IMR-90 (cell line): ENCODE data around the gene RIPOR2. TPM values are rescaled to one million over a fixed set of nuclear protein-coding genes. Genes with fewer than 3 reads are reported as not detected.

ENCODE experiments used
- ATAC-seq: fragments of 200-7000 bp; cut with Tn5 transposase; 2 replicates; pipeline ENCODE4 v1.9.1; 2020; ENCODE audit warnings: low read depth, mild to moderate bottlenecking, moderate library complexity
- BruUV-seq: library from RNA; stranded (reverse); fragments of 400-500 nt; replicated peaks from 2 replicates; lab custom pipeline; 2021; lab: Mats Ljungman, UMichigan
- CTCF ChIA-PET: fragments of 300-600 bp; formaldehyde crosslinking; extraction: SDS; loops from one replicate; lab custom pipeline; 2021; ENCODE audit warnings: antibody characterized with exemption; lab: Yijun Ruan, JAX
- POLR2A ChIA-PET: fragments of 300-600 bp; sonication (Branson Sonifier 250); formaldehyde crosslinking; loops from one replicate; lab custom pipeline; 2022; ENCODE audit warnings: antibody characterized with exemption; ENCODE audit not compliant: unreplicated experiment; lab: Charles Lee
- DNase-seq: peaks from one replicate; pipeline ENCODE4 v3.0.0; 2013
- H2AFZ ChIP-seq: replicated peaks from 2 replicates; pipeline ENCODE3; 2013; ENCODE audit warnings: low read length, mild to moderate bottlenecking; ENCODE audit not compliant: poor library complexity
- H2AK5ac ChIP-seq: 2 replicates; pipeline ENCODE4 v1.6.1; 2013; ENCODE audit warnings: low read depth, low read length, inconsistent platforms
- H2AK9ac ChIP-seq: replicated peaks from 2 replicates; pipeline ENCODE3; 2013; ENCODE audit warnings: mild to moderate bottlenecking, low read depth, low read length, moderate library complexity; ENCODE audit not compliant: poor library complexity
- H2BK120ac ChIP-seq: 2 replicates; pipeline ENCODE4 v1.6.1; 2013; ENCODE audit warnings: low read depth, low read length, inconsistent platforms
- H2BK15ac ChIP-seq: 3 replicates; pipeline ENCODE4 v1.6.1; 2013; ENCODE audit warnings: low read depth, low read length, inconsistent platforms
- H2BK20ac ChIP-seq: 2 replicates; pipeline ENCODE4 v1.6.1; 2013; ENCODE audit warnings: low read depth, mild to moderate bottlenecking, inconsistent platforms, low read length, moderate library complexity
- H2BK5ac ChIP-seq: 2 replicates; pipeline ENCODE4 v1.6.1; 2013; ENCODE audit warnings: mild to moderate bottlenecking, low read depth, low read length, inconsistent platforms; ENCODE audit not compliant: poor library complexity, severe bottlenecking
- H3K14ac ChIP-seq: replicated peaks from 2 replicates; pipeline ENCODE4 v1.6.1; 2013; ENCODE audit warnings: low read depth, low read length, inconsistent platforms
- H3K18ac ChIP-seq: 2 replicates; pipeline ENCODE4 v1.6.1; 2013; ENCODE audit warnings: low read depth, low read length, control low read depth
- H3K23ac ChIP-seq: 2 replicates; pipeline ENCODE4 v1.6.1; 2013; ENCODE audit warnings: low read depth, low read length, inconsistent platforms
- H3K27ac ChIP-seq: 2 replicates; pipeline ENCODE4 v1.5.1; 2013; ENCODE audit warnings: mild to moderate bottlenecking, control low read depth, low read length; ENCODE audit not compliant: insufficient read depth
- H3K27me3 ChIP-seq: 2 replicates; pipeline ENCODE4 v1.6.1; 2013; ENCODE audit warnings: low read length; ENCODE audit not compliant: control insufficient read depth, insufficient read depth
- H3K36me3 ChIP-seq: 2 replicates; pipeline ENCODE4 v1.6.1; 2013; ENCODE audit warnings: low read length, mixed read lengths; ENCODE audit not compliant: control insufficient read depth, insufficient read depth
- H3K4ac ChIP-seq: 2 replicates; pipeline ENCODE4 v1.6.1; 2013; ENCODE audit warnings: low read depth, low read length, inconsistent platforms
- H3K4me1 ChIP-seq: 2 replicates; pipeline ENCODE4 v1.6.1; 2013; ENCODE audit warnings: low read length, mixed read lengths; ENCODE audit not compliant: control insufficient read depth, insufficient read depth
- H3K4me2 ChIP-seq: 2 replicates; pipeline ENCODE4 v1.6.1; 2013; ENCODE audit warnings: low read depth, mild to moderate bottlenecking, control low read depth, low read length, moderate library complexity
- H3K4me3 ChIP-seq: 2 replicates; pipeline ENCODE4 v1.5.1; 2013; ENCODE audit warnings: low read depth, mild to moderate bottlenecking, control low read depth, low read length, moderate library complexity; ENCODE audit not compliant: insufficient read depth
- H3K56ac ChIP-seq: 2 replicates; pipeline ENCODE4 v1.6.1; 2013; ENCODE audit warnings: low read length, inconsistent platforms; ENCODE audit not compliant: insufficient read depth; ENCODE audit errors: extremely low read depth
- H3K79me1 ChIP-seq, 2 experiments: 2 replicates each; pipeline ENCODE4 v1.6.1; 2013; ENCODE audit warnings: low read length in 2 of 2, inconsistent platforms in 1 of 2, low read depth in 1 of 2
- H3K9ac ChIP-seq: 2 replicates; pipeline ENCODE4 v1.6.1; 2013; ENCODE audit warnings: low read depth, low read length, control low read depth
- H3K9me1 ChIP-seq: 2 replicates; pipeline ENCODE4 v1.6.1; 2013; ENCODE audit warnings: low read length, inconsistent platforms; ENCODE audit not compliant: insufficient read depth
- H3K9me3 ChIP-seq: 2 replicates; pipeline ENCODE4 v1.6.1; 2013; ENCODE audit warnings: low read length; ENCODE audit not compliant: control insufficient read depth, insufficient read depth
- H4K20me1 ChIP-seq: 2 replicates; pipeline ENCODE4 v1.6.1; 2013; ENCODE audit warnings: low read length, inconsistent platforms; ENCODE audit not compliant: insufficient read depth
- H4K5ac ChIP-seq: 2 replicates; pipeline ENCODE4 v1.6.1; 2013; ENCODE audit warnings: mild to moderate bottlenecking, low read depth, low read length, control low read depth
- H4K8ac ChIP-seq, 2 experiments: 2 replicates each; pipeline ENCODE4 v1.6.1; 2013; ENCODE audit warnings: low read depth in 2 of 2, low read length in 2 of 2, control low read depth in 1 of 2, inconsistent platforms in 1 of 2
- H4K91ac ChIP-seq: 2 replicates; pipeline ENCODE4 v1.6.1; 2013; ENCODE audit warnings: low read depth, low read length, inconsistent platforms; ENCODE audit not compliant: insufficient read depth
- BHLHE40 ChIP-seq: fragments of 150-350 bp; IDR thresholded peaks from 2 replicates; pipeline ENCODE4 v1.6.1; 2016; ENCODE audit warnings: mild to moderate bottlenecking, low read depth, low read length
- CEBPB ChIP-seq: IDR thresholded peaks from 2 replicates; pipeline ENCODE4 v1.6.1; 2012; ENCODE audit warnings: low read depth, low read length, improper control_type of control experiment
- CHD1 ChIP-seq: IDR thresholded peaks from 2 replicates; pipeline ENCODE4 v1.6.1; 2012; ENCODE audit warnings: low read depth, low read length, improper control_type of control experiment
- CTCF ChIP-seq: conservative IDR thresholded peaks from 2 replicates; pipeline ENCODE4 v1.5.1; 2012; ENCODE audit warnings: mild to moderate bottlenecking, low read depth, low read length, improper control_type of control experiment
- ELK1 ChIP-seq: fragments of 150-350 bp; IDR thresholded peaks from 2 replicates; pipeline ENCODE4 v1.6.1; 2016; ENCODE audit warnings: low read depth, mild to moderate bottlenecking, low read length, moderate library complexity, borderline replicate concordance
- FOS ChIP-seq: fragments of 150-350 bp; IDR thresholded peaks from 2 replicates; pipeline ENCODE4 v1.6.1; 2016; ENCODE audit warnings: low read depth, low read length
- MAFK ChIP-seq: IDR thresholded peaks from 2 replicates; pipeline ENCODE4 v1.6.1; 2012; ENCODE audit warnings: low read depth, low read length, improper control_type of control experiment
- MAZ ChIP-seq: IDR thresholded peaks from 2 replicates; pipeline ENCODE4 v1.6.1; 2012; ENCODE audit warnings: low read depth, mild to moderate bottlenecking, low read length, improper control_type of control experiment, moderate library complexity, borderline replicate concordance
- MXI1 ChIP-seq: IDR thresholded peaks from 2 replicates; pipeline ENCODE4 v1.6.1; 2012; ENCODE audit warnings: low read depth, mild to moderate bottlenecking, low read length, moderate library complexity, borderline replicate concordance
- NFE2L2 ChIP-seq: fragments of 150-350 bp; IDR thresholded peaks from 2 replicates; pipeline ENCODE4 v1.6.1; 2016; ENCODE audit warnings: low read depth, mild to moderate bottlenecking, low read length
- POLR2A ChIP-seq: IDR thresholded peaks from 2 replicates; pipeline ENCODE4 v1.6.1; 2012; ENCODE audit warnings: mild to moderate bottlenecking, low read depth, low read length
- RAD21 ChIP-seq: IDR thresholded peaks from 2 replicates; pipeline ENCODE4 v1.6.1; 2012; ENCODE audit warnings: low read length, improper control_type of control experiment
- RCOR1 ChIP-seq: IDR thresholded peaks from 2 replicates; pipeline ENCODE4 v1.6.1; 2012; ENCODE audit warnings: mild to moderate bottlenecking, low read length, improper control_type of control experiment; ENCODE audit not compliant: insufficient replicate concordance
- RFX5 ChIP-seq: IDR thresholded peaks from 2 replicates; pipeline ENCODE4 v1.8.0; 2012; ENCODE audit warnings: low read depth, mild to moderate bottlenecking, low read length, moderate library complexity
- SMC3 ChIP-seq: fragments of 150-350 bp; IDR thresholded peaks from 2 replicates; pipeline ENCODE4 v1.6.1; 2016; ENCODE audit warnings: low read depth, mild to moderate bottlenecking, antibody characterized with exemption, low read length, moderate library complexity
- USF2 ChIP-seq: fragments of 150-350 bp; IDR thresholded peaks from 2 replicates; pipeline ENCODE4 v1.6.1; 2017; ENCODE audit warnings: mild to moderate bottlenecking, antibody characterized with exemption, low read length, low read depth
- WGBS, 2 experiments: methylation state at CpG; one replicate each; pipeline versions ENCODE4 v1.1.5 to v1.1.7; 2013; ENCODE audit warnings: missing lambda C conversion rate in 2 of 2; ENCODE audit not compliant: insufficient read length in 1 of 2; ENCODE audit errors: extremely low coverage in 2 of 2; 5-methylcytosine and 5-hydroxymethylcytosine counted together
- dilution Hi-C: fragments of 300-500 bp; cut with HindIII; formaldehyde crosslinking; loops from one replicate; pipeline ENCODE4 v1.14.3; 2018; ENCODE audit warnings: low sequenced_read_pairs; ENCODE audit not compliant: unreplicated experiment
- in situ Hi-C: fragments of 300-500 bp; cut with MboI; formaldehyde crosslinking; loops from 3 replicates; pipeline ENCODE4 v1.14.3; 2019; ENCODE audit warnings: low sequenced_read_pairs, inconsistent platforms, mixed read lengths
- intact Hi-C: fragments of 100-400 bp; cut with micrococcal nuclease; formaldehyde crosslinking; loops from 2 replicates; pipeline ENCODE4 v1.10.0; 2022
- polyA plus RNA-seq, 3 experiments: library from polyadenylated mRNA; depleted of rRNA; stranded (reverse); fragments of >200 nt; gene quantifications; 2 replicates each; pipeline ENCODE4 v1.2.3, GENCODE V29; 2012; ENCODE audit warnings: low replicate concordance in 1 of 3
- total RNA-seq: library from RNA; depleted of rRNA; stranded (reverse); fragments of >200 nt; gene quantifications from 2 replicates; pipeline ENCODE4 v1.2.3, GENCODE V29; 2012

The RIPOR2 gene
- total and polyA plus RNA-seq, 2 of the 4 experiments (the other 2 are of a cell fraction): 1.1 to 1.2 TPM

- no peak overlapping the region for H2AFZ ChIP-seq
- H3K56ac ChIP-seq: no peak overlapping the region
- H2BK120ac ChIP-seq: no peak overlapping the region
- H4K20me1 ChIP-seq: no peaks in the 10 kb centered on the region
- H3K27me3 ChIP-seq: no peaks in the 10 kb centered on the region
- no peak overlapping the region for H2AK5ac ChIP-seq
- BruUV-seq: no TSS peak
- intact Hi-C loops: loop anchor here (10.0 kb wide), 1 partner anchor 475 kb away; no protein-coding TSS in a partner anchor
- H4K5ac ChIP-seq: no peak overlapping the region
- H3K4ac ChIP-seq: no peak overlapping the region
- H4K91ac ChIP-seq: no peak overlapping the region
- TF ChIP-seq BHLHE40 (no peak), MXI1 (no peak), MAFK (no peak), NFE2L2 (no peak), CEBPB (no peak), ELK1 (no peak), SMC3 (no peak), USF2 (no peak), RCOR1 (no peak), POLR2A (no peak), CTCF (no peak), FOS (no peak), RFX5 (no peak), RAD21 (no peak), MAZ (no peak), CHD1 (no peak)
- no peaks in the 10 kb centered on the region for H3K79me1 ChIP-seq
- POLR2A ChIA-PET: no interaction called here
- H3K4me2 ChIP-seq: no peak overlapping the region
- H3K27ac ChIP-seq: no peak overlapping the region
- H3K36me3 ChIP-seq: no peaks in the 10 kb centered on the region
- H3K14ac ChIP-seq: no peak overlapping the region
- in situ Hi-C loops: loop anchor here (5.0 kb wide), 1 partner anchor 177 kb away; no protein-coding TSS in a partner anchor
- dilution Hi-C loops: no loop called here
- no peak overlapping the region for H4K8ac ChIP-seq
- no peak for DNase-seq
- CTCF ChIA-PET: no interaction called here
- no peak overlapping the region for H2BK20ac ChIP-seq
- ATAC-seq: no peak
- no peaks in the 10 kb centered on the region; the same call in 1 of the 2 replicates for H3K9me1 ChIP-seq
- H3K9me3 ChIP-seq: no peaks in the 10 kb centered on the region
- no peaks in the 10 kb centered on the region; the same call in 1 of the 2 replicates for H3K4me1 ChIP-seq
- no peak overlapping the region for H2AK9ac ChIP-seq
- no CpG with 5 or more reads among the region's 3 CpGs for WGBS, 2 experiments
- no peak overlapping the region for H2BK15ac ChIP-seq
- no peak overlapping the region for H2BK5ac ChIP-seq
- H3K4me3 ChIP-seq: no peak overlapping the region
- no peak overlapping the region for H3K18ac ChIP-seq
- H3K9ac ChIP-seq: no peak overlapping the region
- H3K23ac ChIP-seq: no peak overlapping the region
These were observed 176.0 kb downstream of the RIPOR2 start for GRCh38 chr6:24759718-24760117.
